VCaP (cell line): ENCODE results near the gene KRT8.
"Not testable (repeated sequence)": the region's sequence is repeated elsewhere in the genome, so short reads cannot be mapped to it uniquely, and the experiment has no call there.

Experiments used
- H3K27ac ChIP-seq: fragments of 450-650 bp; 2 replicates; pipeline ENCODE4 v1.5.1; 2017
- CTCF ChIP-seq: fragments of 450-650 bp; conservative IDR thresholded peaks from 2 replicates; pipeline ENCODE4 v1.5.1; 2017; ENCODE audit warnings: mild to moderate bottlenecking, moderate library complexity

KRT8 gene

GRCh38 chr12:52891044-52891443, 13.8 kb downstream of the KRT8 start:
- no peak overlapping the region for H3K27ac ChIP-seq
- TF ChIP-seq CTCF = no peak

GRCh38 chr12:52890417-52890816, 14.5 kb downstream of the KRT8 start:
- no peak overlapping the region for H3K27ac ChIP-seq
- TF ChIP-seq CTCF = no peak

GRCh38 chr12:52884526-52885293, 20.2 kb downstream of the KRT8 start:
- TF ChIP-seq CTCF = peak; percentile 94
- no peak overlapping the region; the same call in 1 of the 2 replicates for H3K27ac ChIP-seq

- not testable (repeated sequence) for H3K27ac ChIP-seq
Measured at GRCh38 chr12:52880499-52880898, 24.4 kb downstream of the KRT8 start.

GRCh38 chr12:52879394-52880351, 25.2 kb downstream of the KRT8 start:
- TF ChIP-seq CTCF = peak; percentile 94
- peak overlapping the region; percentile 37; the same call in 1 of the 2 replicates for H3K27ac ChIP-seq

- no peak for TF ChIP-seq CTCF
- H3K27ac ChIP-seq = peak overlapping the region; percentile 37; the same call in 1 of the 2 replicates
Measured at GRCh38 chr12:52878507-52879393, 26.1 kb downstream of the KRT8 start.

GRCh38 chr12:52877242-52877641, 27.6 kb downstream of the KRT8 start:
- no peak overlapping the region for H3K27ac ChIP-seq
- TF ChIP-seq CTCF = no peak
